Right cardiac atrium (tissue), 5 donors: ENCODE results near the gene CDH9. TPM values are rescaled to one million over a fixed set of nuclear protein-coding genes. Genes with fewer than 3 reads are reported as not detected.

ENCODE experiments used
- ATAC-seq, 2 donors: fragments of 200-7000 bp; cut with Tn5 transposase; one replicate each; pipeline versions ENCODE4 v1.8.0 to v1.9.1; 2020; ENCODE audit warnings: moderate library complexity in 2 of 2, mild to moderate bottlenecking in 1 of 2
- DNase-seq, 3 donors: peaks; one replicate each; pipeline ENCODE4 v3.0.0-alpha.2; 2020
- H3K27ac ChIP-seq: one replicate; pipeline ENCODE4 v1.5.1; 2013; ENCODE audit warnings: mild to moderate bottlenecking, low read length, control low read depth, moderate library complexity
- H3K27me3 ChIP-seq: one replicate; pipeline ENCODE4 v1.6.1; 2013; ENCODE audit not compliant: control insufficient read depth, insufficient read depth
- H3K4me1 ChIP-seq: one replicate; pipeline ENCODE4 v1.6.1; 2013; ENCODE audit warnings: low read length; ENCODE audit not compliant: control insufficient read depth, insufficient read depth
- H3K4me3 ChIP-seq: one replicate; pipeline ENCODE4 v1.5.1; 2013; ENCODE audit warnings: low read length, control low read depth
- H3K9me3 ChIP-seq: one replicate; pipeline ENCODE4 v1.6.1; 2013; ENCODE audit warnings: low read length; ENCODE audit not compliant: control insufficient read depth
- WGBS: extraction: QIAGEN DNeasy Blood & Tissue Kit; methylation state at CpG from one replicate; pipeline ENCODE4 v1.1.7; 2013; 5-methylcytosine and 5-hydroxymethylcytosine counted together
- intact Hi-C, 4 donors: fragments of 100-400 bp; cut with DNase I; formaldehyde crosslinking; loops; one replicate each; pipeline versions ENCODE4 v1.11.0 to v1.14.0; 2022 to 2023
- long read RNA-seq, 4 donors: library from polyadenylated mRNA; unstranded; transcript quantifications; one replicate each; pipeline ENCODE4 v2.0.0, GENCODE V29; 2020 to 2021
- polyA plus RNA-seq: library from polyadenylated mRNA; stranded (reverse); fragments of 200-250 nt; gene quantifications from one replicate; pipeline ENCODE4 v1.2.3, GENCODE V29; 2013
- total RNA-seq, 4 donors: library from RNA; stranded (reverse); fragmentation: NEBNext Ultra II Directional; extraction: Animal tissue kit (Norgen Biotek cat#: 25700); gene quantifications; one replicate each; pipeline ENCODE4 v1.2.1, GENCODE V29; 2021
- donor health status: healthy with polysubstance abuse.
- donor health status: DM: no; HTN: yes; CAD: no.
- donor health status: DM: no; HTN: no; CAD: no.
- donor health status: DM: no; HTN: yes; CAD: no; lungs with severe emphysema.
- donor health status: DM: yes; HTN: yes; CAD: no.

The CDH9 gene, protein sequence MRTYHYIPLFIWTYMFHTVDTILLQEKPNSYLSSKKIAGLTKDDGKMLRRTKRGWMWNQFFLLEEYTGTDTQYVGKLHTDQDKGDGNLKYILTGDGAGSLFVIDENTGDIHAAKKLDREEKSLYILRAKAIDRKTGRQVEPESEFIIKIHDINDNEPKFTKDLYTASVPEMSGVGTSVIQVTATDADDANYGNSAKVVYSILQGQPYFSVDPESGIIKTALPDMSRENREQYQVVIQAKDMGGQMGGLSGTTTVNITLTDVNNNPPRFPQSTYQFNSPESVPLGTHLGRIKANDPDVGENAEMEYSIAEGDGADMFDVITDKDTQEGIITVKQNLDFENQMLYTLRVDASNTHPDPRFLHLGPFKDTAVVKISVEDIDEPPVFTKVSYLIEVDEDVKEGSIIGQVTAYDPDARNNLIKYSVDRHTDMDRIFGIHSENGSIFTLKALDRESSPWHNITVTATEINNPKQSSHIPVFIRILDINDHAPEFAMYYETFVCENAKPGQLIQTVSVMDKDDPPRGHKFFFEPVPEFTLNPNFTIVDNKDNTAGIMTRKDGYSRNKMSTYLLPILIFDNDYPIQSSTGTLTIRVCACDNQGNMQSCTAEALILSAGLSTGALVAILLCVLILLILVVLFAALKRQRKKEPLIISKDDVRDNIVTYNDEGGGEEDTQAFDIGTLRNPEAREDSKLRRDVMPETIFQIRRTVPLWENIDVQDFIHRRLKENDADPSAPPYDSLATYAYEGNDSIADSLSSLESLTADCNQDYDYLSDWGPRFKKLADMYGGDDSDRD
- total RNA-seq (not detected), polyA plus RNA-seq (not detected)
- long read RNA-seq, donor 1: 0 reads
- long read RNA-seq, donor 2: 0 reads
- long read RNA-seq, donor 3: 0 reads
- long read RNA-seq, donor 4: 0 reads

- intact Hi-C loops: no loop called here
Observed at GRCh38 chr5:27038476-27038875, at the start of gene CDH9. TSS of gene CDH9 (minus strand) at chr5:27038586. CDS start at chr5:26988333, 50,253 bp downstream.

DNA sequence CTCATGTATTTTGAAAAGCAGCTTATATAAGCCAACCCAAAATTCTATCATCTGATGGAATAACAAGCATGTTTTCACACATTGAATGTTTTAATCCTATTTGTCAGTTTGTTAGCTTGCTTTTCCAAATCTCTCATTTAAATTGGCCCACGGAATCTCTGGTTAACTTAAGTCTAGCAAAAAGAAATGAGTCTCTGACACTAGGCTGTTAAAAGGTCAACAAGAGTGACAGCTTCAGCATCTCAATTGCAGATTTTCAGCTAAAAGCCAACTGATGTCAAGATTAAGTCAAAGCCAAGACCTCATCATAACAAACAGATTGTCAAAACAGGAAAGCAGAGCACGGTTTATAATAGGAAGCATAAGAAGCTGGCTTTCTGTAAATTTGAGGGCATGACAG, 49.4 kb upstream of the CDH9 start:
- DNase-seq (no peak), ATAC-seq (no peak)
- no peak overlapping the region for H3K4me3 ChIP-seq
- H3K4me1 ChIP-seq: no peaks in the 10 kb centered on the region
- H3K27ac ChIP-seq: no peak overlapping the region
- H3K9me3 ChIP-seq: no peaks in the 10 kb centered on the region
- no peaks in the 10 kb centered on the region for H3K27me3 ChIP-seq
- intact Hi-C loops: no loop called here
- 28% methylated on average over 2 of the region's 2 CpGs for WGBS

More at GRCh38 chr5:27038476-27038875, at the start of gene CDH9:
- ATAC-seq (no peak), DNase-seq (no peak)
- WGBS: 13% methylated on average over 12 of the region's 12 CpGs
- H3K27ac ChIP-seq: no peak within 1 kb of the TSS
- no peaks in the 10 kb centered on the region for H3K4me1 ChIP-seq
- H3K27me3 ChIP-seq: no peaks in the 10 kb centered on the region
- H3K9me3 ChIP-seq: no peaks in the 10 kb centered on the region
- no peak within 1 kb of the TSS for H3K4me3 ChIP-seq

GRCh38 chr5:27083449-27084415, 45.3 kb upstream of the CDH9 start:
- WGBS: 39% methylated on average over 7 of the region's 7 CpGs
- no peak for ATAC-seq
- H3K9me3 ChIP-seq: no peaks in the 10 kb centered on the region
- intact Hi-C loops: no loop called here
- H3K27ac ChIP-seq: no peak overlapping the region
- H3K4me3 ChIP-seq: no peak overlapping the region
- no peaks in the 10 kb centered on the region for H3K4me1 ChIP-seq
- no peak for DNase-seq
- no peaks in the 10 kb centered on the region for H3K27me3 ChIP-seq

DNA sequence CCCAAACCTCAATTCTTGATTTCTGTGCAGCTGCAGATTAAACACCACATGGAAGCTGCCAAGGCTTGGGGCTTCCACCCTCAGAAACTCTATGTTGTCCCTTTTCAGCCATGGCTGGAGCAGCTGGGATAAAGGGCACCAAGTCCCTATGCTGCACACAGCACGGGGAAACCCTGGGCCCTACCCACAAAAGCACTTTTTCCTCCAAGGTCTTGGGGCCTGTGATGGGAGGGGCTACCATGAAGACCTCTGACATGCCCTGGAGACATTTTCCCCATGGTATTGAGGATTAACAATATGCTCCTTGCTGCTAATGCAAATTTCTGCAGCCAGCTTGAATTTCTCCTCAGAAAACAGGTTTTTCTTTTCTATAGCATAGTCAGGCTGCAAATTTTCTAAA, 41.8 kb upstream of the CDH9 start:
- 57% methylated on average over 1 of the region's 1 CpG for WGBS
- intact Hi-C loops: no loop called here
- DNase-seq (no peak), ATAC-seq (no peak)
- Histone ChIP-seq H3K27ac (no peak overlapping the region), H3K9me3 (no peaks in the 10 kb centered on the region), H3K4me1 (no peaks in the 10 kb centered on the region), H3K27me3 (no peaks in the 10 kb centered on the region), H3K4me3 (no peak overlapping the region)

DNA sequence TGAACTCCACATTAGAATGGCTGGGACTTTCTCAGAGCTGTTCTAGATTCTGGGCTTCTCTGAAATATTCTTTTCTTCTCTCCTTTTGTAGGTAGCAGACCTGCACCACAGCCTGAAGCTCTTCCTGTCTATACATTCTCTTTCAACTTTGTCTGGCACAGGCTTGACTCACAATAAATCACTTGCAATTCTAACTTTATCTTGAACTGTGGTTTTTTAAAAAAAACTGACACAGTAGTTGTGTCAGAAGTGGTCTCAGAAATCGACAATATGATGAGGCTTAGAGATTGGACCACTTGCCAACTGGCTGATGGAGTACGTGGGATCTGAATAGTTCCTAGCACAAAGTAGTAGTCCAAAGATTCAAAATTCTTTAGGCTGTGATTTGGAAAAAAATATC, 24.1 kb upstream of the CDH9 start:
- DNase-seq (no peak), ATAC-seq (no peak)
- intact Hi-C loops: no loop called here
- no peaks in the 10 kb centered on the region for H3K4me1 ChIP-seq
- H3K27ac ChIP-seq: no peak overlapping the region
- no peak overlapping the region for H3K4me3 ChIP-seq
- 46% methylated on average over 2 of the region's 2 CpGs for WGBS
- H3K9me3 ChIP-seq: no peaks in the 10 kb centered on the region
- H3K27me3 ChIP-seq: no peaks in the 10 kb centered on the region

DNA sequence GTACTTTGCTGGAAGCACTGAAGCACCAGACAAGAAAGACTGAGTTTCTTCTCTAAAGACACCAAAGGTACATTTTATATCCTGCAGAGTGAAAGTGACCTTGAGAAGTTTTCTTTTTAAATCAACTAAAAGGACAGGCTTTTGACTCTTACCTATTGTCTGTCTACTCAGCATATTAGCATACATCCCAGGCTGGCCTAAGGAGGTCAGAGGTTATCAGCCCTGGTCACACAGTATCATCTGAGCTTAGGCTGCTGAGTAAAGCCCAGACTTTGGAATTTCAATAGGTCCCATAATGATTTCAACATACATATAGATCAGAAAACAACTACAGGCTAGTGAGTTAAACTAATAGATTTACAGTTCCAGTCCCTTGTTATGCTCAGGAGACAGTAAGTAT, 10.1 kb upstream of the CDH9 start:
- Histone ChIP-seq H3K27ac (no peak overlapping the region), H3K27me3 (no peaks in the 10 kb centered on the region), H3K4me3 (no peak overlapping the region), H3K9me3 (no peaks in the 10 kb centered on the region), H3K4me1 (no peaks in the 10 kb centered on the region)
- intact Hi-C loops: no loop called here
- no peak for ATAC-seq
- DNase-seq: no peak

GRCh38 chr5:27041372-27041771, 3.0 kb upstream of the CDH9 start:
- no peak for DNase-seq
- no peak overlapping the region for H3K27ac ChIP-seq
- ATAC-seq: no peak
- 94% methylated on average over 1 of the region's 1 CpG for WGBS
- no peaks in the 10 kb centered on the region for H3K9me3 ChIP-seq
- no peaks in the 10 kb centered on the region for H3K4me1 ChIP-seq
- intact Hi-C loops: no loop called here
- H3K4me3 ChIP-seq: no peak overlapping the region
- no peaks in the 10 kb centered on the region for H3K27me3 ChIP-seq

- DNase-seq (no peak), ATAC-seq (no peak)
- Histone ChIP-seq H3K27ac (no peak overlapping the region), H3K4me3 (no peak overlapping the region), H3K9me3 (no peaks in the 10 kb centered on the region), H3K4me1 (no peaks in the 10 kb centered on the region), H3K27me3 (no peaks in the 10 kb centered on the region)
- WGBS: 66% methylated on average over 1 of the region's 1 CpG
- intact Hi-C loops: no loop called here
Observed at GRCh38 chr5:27034565-27034964, 3.8 kb downstream of the CDH9 start.

GRCh38 chr5:27026801-27027200, 11.6 kb downstream of the CDH9 start:
- Histone ChIP-seq H3K4me1 (no peaks in the 10 kb centered on the region), H3K9me3 (no peaks in the 10 kb centered on the region), H3K4me3 (no peak overlapping the region), H3K27ac (no peak overlapping the region), H3K27me3 (no peaks in the 10 kb centered on the region)
- ATAC-seq: no peak
- 86% methylated on average over 2 of the region's 2 CpGs for WGBS
- no peak for DNase-seq
- intact Hi-C loops: no loop called here

- WGBS: 61% methylated on average over 1 of the region's 1 CpG
- no peaks in the 10 kb centered on the region for H3K9me3 ChIP-seq
- H3K4me1 ChIP-seq: no peaks in the 10 kb centered on the region
- no peak for DNase-seq
- H3K27me3 ChIP-seq: no peaks in the 10 kb centered on the region
- no peak overlapping the region for H3K4me3 ChIP-seq
- intact Hi-C loops: no loop called here
- no peak overlapping the region for H3K27ac ChIP-seq
- no peak for ATAC-seq
Observed at GRCh38 chr5:27026063-27026462, 12.3 kb downstream of the CDH9 start.
